Hepatocyte (in vitro differentiated cells): Measurements from ENCODE around the gene NR6A1. TPM values are rescaled to one million over a fixed set of nuclear protein-coding genes. Genes with fewer than 3 reads are reported as not detected.
A peak's percentile ranks its signal among the peaks of the same experiment; 100 is the strongest.

Experiments
- DNase-seq: peaks from one replicate; pipeline ENCODE4 v3.0.0-alpha.2; 2016; ENCODE audit warnings: low spot score
- H2AFZ ChIP-seq: fragments of 200-600 bp; sonication (generic); 2 replicates; pipeline ENCODE4 v1.6.0; 2016; ENCODE audit warnings: antibody characterized with exemption, mild to moderate bottlenecking
- H3K27ac ChIP-seq: fragments of 200-600 bp; sonication (generic); 2 replicates; pipeline ENCODE4 v1.5.1; 2016; ENCODE audit warnings: mild to moderate bottlenecking
- H3K27me3 ChIP-seq: fragments of 200-600 bp; sonication (generic); 2 replicates; pipeline ENCODE4 v1.6.1; 2016
- H3K36me3 ChIP-seq: fragments of 200-600 bp; sonication (generic); replicated peaks from 2 replicates; pipeline ENCODE4 v1.5.1; 2016; ENCODE audit warnings: low read depth; ENCODE audit not compliant: insufficient read depth
- H3K4me1 ChIP-seq: fragments of 200-600 bp; sonication (generic); 2 replicates; pipeline ENCODE4 v1.5.1; 2016; ENCODE audit warnings: mild to moderate bottlenecking, moderate library complexity; ENCODE audit not compliant: insufficient read depth
- H3K4me2 ChIP-seq: fragments of 200-600 bp; sonication (generic); 2 replicates; pipeline ENCODE4 v1.6.0; 2016
- H3K4me3 ChIP-seq: fragments of 200-600 bp; sonication (generic); 2 replicates; pipeline ENCODE4 v1.5.1; 2016; ENCODE audit warnings: mild to moderate bottlenecking
- H3K79me2 ChIP-seq: fragments of 200-600 bp; sonication (generic); 2 replicates; pipeline ENCODE4 v1.6.0; 2017; ENCODE audit warnings: mild to moderate bottlenecking
- H3K9me2 ChIP-seq: fragments of 200-600 bp; sonication (generic); replicated peaks from 2 replicates; pipeline ENCODE4 v1.6.0; 2017; ENCODE audit warnings: mild to moderate bottlenecking; ENCODE audit not compliant: insufficient read depth
- H3K9me3 ChIP-seq: fragments of 200-600 bp; sonication (generic); 2 replicates; pipeline ENCODE4 v1.5.1; 2016; ENCODE audit warnings: low read depth, mild to moderate bottlenecking
- H4K20me1 ChIP-seq: fragments of 200-600 bp; sonication (generic); 2 replicates; pipeline ENCODE4 v1.6.0; 2016; ENCODE audit warnings: mild to moderate bottlenecking; ENCODE audit not compliant: insufficient read depth, poor library complexity, severe bottlenecking
- CTCF ChIP-seq: fragments of 200-600 bp; sonication (generic); IDR thresholded peaks from 2 replicates; pipeline ENCODE4 v1.5.1; 2016; ENCODE audit warnings: antibody characterized with exemption, mild to moderate bottlenecking; ENCODE audit not compliant: poor library complexity
- EZH2 ChIP-seq: fragments of 200-600 bp; sonication (generic); IDR thresholded peaks from 2 replicates; pipeline ENCODE4 v1.6.1; 2016; ENCODE audit warnings: antibody characterized with exemption, mild to moderate bottlenecking, borderline replicate concordance
- EZH2phosphoT487 ChIP-seq: fragments of 200-600 bp; sonication (generic); IDR thresholded peaks from one replicate; pipeline ENCODE4 v1.6.1; 2018; ENCODE audit warnings: antibody characterized with exemption, mild to moderate bottlenecking, low read depth, moderate library complexity; ENCODE audit not compliant: unreplicated experiment, severe bottlenecking
- WGBS: methylation state at CpG from one replicate; pipeline ENCODE4 v1.1.6; 2016; ENCODE audit warnings: low lambda C conversion rate; ENCODE audit errors: missing lambda C conversion rate; 5-methylcytosine and 5-hydroxymethylcytosine counted together
- polyA plus RNA-seq: library from polyadenylated mRNA; unstranded; fragments of >200 nt; fragmentation: Nextera tagmentation; extraction: Ambion mirVana; gene quantifications from 2 replicates; pipeline ENCODE4 v1.2.1, GENCODE V29; 2016
- total RNA-seq: library from RNA; depleted of rRNA; stranded (reverse); fragments of >200 nt; gene quantifications from 2 replicates; pipeline ENCODE4 v1.2.3, GENCODE V29; 2014

The NR6A1 gene
- total and polyA plus RNA-seq, 2 experiments from 2014 or later, result 1.2 to 4.0 TPM

- Histone ChIP-seq H3K27me3 (peaks cover 29% of the 10 kb centered on the region), H3K27ac (no peak overlapping the region), H2AFZ (no peak overlapping the region), H3K9me2 (no peaks in the 10 kb centered on the region), H3K4me2 (no peak overlapping the region), H3K36me3 (no peaks in the 10 kb centered on the region), H3K79me2 (no peaks in the 10 kb centered on the region), H4K20me1 (no peaks in the 10 kb centered on the region), H3K9me3 (no peaks in the 10 kb centered on the region), H3K4me3 (no peak overlapping the region), H3K4me1 (peaks cover 9% of the 10 kb centered on the region)
- DNase-seq, result no peak
- TF ChIP-seq EZH2phosphoT487, result no peak
- no peak for TF ChIP-seq CTCF
- no peak for TF ChIP-seq EZH2
- 71% methylated on average over 6 of the region's 6 CpGs for WGBS
Observed at GRCh38 chr9:124479947-124480620, 291.0 kb downstream of the NR6A1 start.

GRCh38 chr9:124479371-124479770 is 291.7 kb downstream of the NR6A1 start:
- WGBS, result 95% methylated on average over 16 of the region's 16 CpGs
- Histone ChIP-seq H2AFZ (no peak overlapping the region), H3K9me3 (no peaks in the 10 kb centered on the region), H3K36me3 (no peaks in the 10 kb centered on the region), H4K20me1 (no peaks in the 10 kb centered on the region), H3K4me1 (peaks cover 9% of the 10 kb centered on the region), H3K79me2 (no peaks in the 10 kb centered on the region), H3K27ac (no peak overlapping the region), H3K4me3 (no peak overlapping the region), H3K4me2 (no peak overlapping the region), H3K9me2 (no peaks in the 10 kb centered on the region), H3K27me3 (peaks cover 29% of the 10 kb centered on the region)
- no peak for DNase-seq
- no peak for TF ChIP-seq EZH2
- no peak for TF ChIP-seq CTCF
- no peak for TF ChIP-seq EZH2phosphoT487

GRCh38 chr9:124478354-124478753 is 292.8 kb downstream of the NR6A1 start:
- no peak overlapping the region for H3K27ac ChIP-seq
- 48% methylated on average over 9 of the region's 12 CpGs for WGBS
- no peaks in the 10 kb centered on the region for H4K20me1 ChIP-seq
- H3K79me2 ChIP-seq, result no peaks in the 10 kb centered on the region
- H3K4me2 ChIP-seq, result peak overlapping the region; percentile 92
- H3K9me3 ChIP-seq, result no peaks in the 10 kb centered on the region
- H3K9me2 ChIP-seq, result no peaks in the 10 kb centered on the region
- H3K4me3 ChIP-seq, result no peak overlapping the region
- H3K36me3 ChIP-seq, result no peaks in the 10 kb centered on the region
- H3K4me1 ChIP-seq, result peaks cover 9% of the 10 kb centered on the region
- TF ChIP-seq EZH2phosphoT487, result no peak
- TF ChIP-seq EZH2, result no peak
- TF ChIP-seq CTCF, result no peak
- H3K27me3 ChIP-seq, result peaks cover 29% of the 10 kb centered on the region
- H2AFZ ChIP-seq, result no peak overlapping the region
- no peak for DNase-seq
